GM18861 (cell line): ENCODE results near the gene UROD.

Experiments used
- ATAC-seq: cut with Tn5 transposase; IDR thresholded peaks from one replicate; pipeline ENCODE4 v1.9.1; 2021; ENCODE audit not compliant: unreplicated experiment

The UROD gene

DNA sequence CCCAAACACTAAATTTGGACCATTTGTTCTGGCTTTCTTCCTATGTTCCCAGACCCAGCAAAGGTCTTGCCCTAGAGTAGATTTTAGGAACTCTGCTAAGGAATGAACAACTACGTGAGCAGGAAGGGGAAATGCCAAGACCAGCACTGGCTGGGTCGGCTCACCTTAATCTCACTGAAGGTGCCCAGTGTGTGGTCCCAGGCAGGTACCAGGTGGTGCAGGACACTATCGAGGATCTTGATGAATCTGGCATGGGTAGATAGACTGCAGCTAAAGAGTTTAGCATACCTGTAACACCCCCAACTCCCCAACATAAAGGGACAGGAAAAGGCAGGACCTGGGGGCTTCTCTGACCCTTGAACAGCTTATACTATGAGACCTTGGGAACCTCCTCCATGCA is 4.0 kb upstream of the UROD start:
- no peak for ATAC-seq

DNA sequence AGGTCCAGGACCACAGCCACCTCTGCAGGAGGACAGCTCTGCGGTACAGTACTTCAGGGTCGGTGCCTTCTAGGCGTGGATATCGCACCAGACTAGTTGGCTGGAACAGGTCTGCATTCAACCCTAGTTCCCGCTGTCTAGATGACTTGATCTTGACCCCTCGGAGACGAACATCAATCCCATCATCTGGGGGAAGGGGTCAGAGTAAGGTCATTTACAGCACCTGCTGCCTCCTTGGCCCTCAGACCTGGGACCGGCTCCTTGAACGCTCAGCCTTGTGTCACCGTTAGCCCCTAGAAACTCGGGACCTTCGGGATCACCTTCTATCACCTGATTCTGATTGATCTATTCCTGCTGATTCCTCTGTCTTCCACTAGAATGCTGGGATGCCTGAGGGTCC is 3.5 kb upstream of the UROD start:
- no peak for ATAC-seq

DNA sequence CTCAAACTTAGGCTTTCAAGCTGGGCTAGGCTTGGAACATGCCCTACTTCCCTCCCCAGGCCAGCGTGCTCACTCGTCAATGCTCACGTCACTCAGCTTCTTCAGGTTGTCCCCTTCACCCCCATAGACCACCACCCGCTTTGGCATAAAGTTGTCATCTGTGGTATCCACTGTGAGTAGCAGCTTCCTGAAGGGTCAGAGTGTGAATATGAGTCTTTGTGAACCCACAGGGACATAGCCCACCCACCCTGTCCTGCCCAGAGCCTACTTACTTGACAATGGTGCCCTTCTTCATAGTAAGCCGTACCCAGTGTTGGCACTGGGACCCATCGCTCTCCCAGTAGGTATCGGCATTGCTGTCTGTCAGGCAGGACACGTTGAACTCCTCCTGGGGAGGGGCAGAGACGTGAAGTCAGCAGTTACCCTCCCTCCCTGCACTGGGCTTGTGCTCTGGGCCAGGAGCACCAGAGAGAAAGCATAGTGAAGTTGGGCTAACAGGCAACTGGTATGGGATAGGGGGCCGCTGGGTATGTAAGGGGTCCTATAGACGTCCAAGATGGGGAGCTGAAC is 2.7 kb upstream of the UROD start:
- ATAC-seq = no peak

DNA sequence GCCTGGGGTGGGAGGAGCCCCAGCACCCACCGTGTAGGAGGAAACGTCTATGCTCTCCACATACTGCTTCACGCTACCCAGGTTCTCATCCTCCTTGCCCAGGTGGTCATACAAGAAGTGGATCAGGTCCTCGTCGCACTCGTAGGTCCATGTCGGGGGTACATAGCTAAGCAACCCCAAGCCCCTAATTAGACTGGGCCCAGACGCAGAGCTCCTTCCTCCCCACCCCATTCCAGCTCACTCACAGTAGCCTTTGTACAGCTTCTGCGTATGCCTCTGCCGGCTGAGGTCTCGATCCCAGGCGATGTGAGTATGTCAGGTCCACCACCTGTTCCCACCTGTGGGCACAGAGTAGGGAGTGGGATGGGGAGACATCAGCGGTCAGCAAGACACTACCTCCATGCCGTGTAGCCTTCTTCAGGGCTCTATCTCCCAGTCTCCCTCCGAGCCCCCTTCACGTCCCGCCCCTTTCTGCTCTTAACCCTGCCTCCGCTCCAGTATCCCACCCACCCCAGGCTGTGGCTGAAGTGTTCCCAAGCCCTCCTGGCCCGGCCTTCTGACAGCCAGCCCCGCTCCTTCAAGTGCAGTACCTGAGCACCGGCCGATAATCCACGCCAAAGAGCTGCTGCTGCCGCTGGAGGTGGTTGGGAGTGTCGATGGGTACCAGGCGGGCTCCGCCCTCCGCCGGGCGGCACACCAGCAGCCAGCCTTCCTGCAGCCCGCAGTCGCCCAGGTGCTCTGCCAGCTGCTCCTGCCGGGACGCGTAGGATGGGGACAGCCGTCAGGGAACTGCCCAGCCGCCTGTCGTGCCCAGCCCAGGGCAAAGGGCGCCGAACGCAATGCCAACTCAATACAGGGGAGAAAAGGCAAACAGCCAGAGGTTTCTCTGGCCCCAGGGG is 1.8 kb upstream of the UROD start:
- no peak for ATAC-seq

DNA sequence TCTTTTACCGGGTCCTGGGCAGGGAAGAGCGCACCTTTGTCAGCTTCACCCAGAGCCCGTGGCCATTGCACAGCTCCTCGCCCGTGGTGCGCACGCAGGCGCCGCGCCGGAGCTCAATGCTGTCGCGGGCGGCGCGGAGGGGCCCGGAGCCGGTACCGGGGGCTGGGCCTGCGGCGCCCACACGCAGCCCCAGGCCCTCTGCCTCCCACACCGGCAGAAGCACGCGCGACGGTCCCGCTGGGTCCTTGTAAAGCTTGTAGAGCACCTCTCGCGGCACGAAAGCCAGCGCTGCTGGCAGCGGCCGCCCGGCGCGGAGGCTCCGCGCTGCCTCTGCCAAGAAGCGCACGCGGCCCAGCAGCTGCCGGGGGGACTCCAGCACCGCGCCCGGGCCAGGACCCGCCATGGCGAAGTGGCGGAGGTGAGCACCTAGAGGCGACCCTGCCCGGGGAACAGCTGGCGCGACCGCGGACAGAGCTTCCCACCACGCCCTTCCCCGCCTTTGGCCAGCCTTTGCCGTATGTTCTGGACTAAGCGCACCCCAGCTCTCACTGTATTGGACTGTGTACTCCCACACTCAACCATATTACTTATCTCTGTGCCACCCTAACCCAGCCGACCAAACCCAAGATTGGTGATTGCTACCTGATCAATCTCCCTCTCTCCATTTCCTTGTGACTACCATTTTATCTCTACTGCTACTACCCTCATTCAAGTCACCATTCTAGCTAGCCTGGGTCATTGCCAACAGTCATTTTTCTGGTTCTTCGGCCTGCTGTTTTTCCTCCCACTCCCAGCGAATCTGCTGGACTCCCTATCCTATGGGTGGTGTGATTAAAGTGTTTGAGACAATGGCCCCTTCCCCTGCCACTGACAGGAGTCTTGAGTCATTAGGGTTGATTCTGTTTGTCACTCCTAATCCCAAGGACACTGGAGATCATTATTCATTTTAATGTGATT is 921 bp upstream of the UROD start, which contains the start of gene HECTD3:
Gene HECTD3 (minus strand): TSS at position 470 of the 957 bp plus-strand sequence. CDS start 67 bp downstream, at position 403.
- ATAC-seq = peak; percentile 52

DNA sequence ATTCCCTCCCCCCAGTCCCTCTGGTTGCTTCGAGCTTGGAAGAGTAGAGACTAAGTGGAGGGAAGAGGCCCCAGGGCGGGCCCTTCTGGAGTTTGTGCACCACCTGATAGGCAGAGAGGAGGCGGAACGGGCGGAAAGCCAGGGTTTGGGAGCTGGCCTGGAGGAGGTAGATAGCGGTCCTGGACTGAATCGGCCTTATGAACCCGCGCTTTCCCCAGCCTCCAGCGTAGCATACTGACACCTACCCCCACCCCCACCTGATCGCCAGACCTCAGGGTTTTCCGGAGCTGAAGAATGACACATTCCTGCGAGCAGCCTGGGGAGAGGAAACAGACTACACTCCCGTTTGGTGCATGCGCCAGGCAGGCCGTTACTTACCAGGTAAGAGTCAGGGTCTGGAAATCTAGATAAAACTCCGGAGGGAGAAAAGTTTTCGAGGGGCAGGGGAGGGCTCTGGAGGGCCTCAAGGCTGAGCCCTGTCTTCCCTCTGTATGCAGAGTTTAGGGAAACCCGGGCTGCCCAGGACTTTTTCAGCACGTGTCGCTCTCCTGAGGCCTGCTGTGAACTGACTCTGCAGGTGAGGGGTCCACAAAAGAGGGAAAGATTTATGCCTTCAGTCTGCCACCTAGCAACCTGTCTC is 705 bp downstream of the UROD start:
- no peak for ATAC-seq

DNA sequence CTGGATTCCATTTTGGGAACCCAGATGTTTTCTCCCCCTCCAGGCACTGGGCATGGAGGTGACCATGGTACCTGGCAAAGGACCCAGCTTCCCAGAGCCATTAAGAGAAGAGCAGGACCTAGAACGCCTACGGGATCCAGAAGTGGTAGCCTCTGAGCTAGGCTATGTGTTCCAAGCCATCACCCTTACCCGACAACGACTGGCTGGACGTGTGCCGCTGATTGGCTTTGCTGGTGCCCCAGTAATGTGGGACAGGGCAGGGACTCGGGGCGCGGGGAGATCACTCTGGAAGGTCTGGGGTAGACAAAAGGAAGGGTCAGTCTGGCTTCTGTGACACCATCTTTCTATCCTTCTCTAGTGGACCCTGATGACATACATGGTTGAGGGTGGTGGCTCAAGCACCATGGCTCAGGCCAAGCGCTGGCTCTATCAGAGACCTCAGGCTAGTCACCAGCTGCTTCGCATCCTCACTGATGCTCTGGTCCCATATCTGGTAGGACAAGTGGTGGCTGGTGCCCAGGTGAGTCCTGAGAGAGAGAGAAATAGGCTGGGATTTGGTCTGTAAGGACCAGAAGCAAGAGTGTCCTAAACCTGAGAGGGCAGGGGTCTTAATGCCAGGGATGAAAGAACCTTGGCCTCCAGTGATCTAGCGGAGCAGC is 1.6 kb downstream of the UROD start:
- ATAC-seq = no peak

DNA sequence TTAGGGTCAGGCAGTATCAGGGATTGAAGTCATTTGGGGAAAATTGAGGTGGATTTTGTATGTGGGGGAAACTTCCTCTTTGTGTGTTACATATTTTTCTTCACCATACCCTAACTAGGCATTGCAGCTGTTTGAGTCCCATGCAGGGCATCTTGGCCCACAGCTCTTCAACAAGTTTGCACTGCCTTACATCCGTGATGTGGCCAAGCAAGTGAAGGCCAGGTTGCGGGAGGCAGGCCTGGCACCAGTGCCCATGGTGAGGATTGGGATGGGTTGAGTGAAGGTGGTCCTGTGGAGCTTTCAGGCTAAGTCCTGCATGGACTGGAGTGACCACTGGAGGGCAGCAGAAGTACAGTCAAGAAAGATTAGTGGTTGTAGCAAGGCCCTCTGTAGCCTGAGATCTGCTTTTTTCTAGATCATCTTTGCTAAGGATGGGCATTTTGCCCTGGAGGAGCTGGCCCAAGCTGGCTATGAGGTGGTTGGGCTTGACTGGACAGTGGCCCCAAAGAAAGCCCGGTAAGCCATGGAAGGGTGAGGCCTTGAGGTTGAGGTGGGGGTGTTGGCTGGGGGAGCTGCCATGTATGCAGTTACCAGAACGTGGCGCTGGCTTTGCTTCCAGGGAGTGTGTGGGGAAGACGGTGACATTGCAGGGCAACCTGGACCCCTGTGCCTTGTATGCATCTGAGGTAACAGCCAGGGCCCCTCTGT is 2.4 kb downstream of the UROD start:
- ATAC-seq = no peak

DNA sequence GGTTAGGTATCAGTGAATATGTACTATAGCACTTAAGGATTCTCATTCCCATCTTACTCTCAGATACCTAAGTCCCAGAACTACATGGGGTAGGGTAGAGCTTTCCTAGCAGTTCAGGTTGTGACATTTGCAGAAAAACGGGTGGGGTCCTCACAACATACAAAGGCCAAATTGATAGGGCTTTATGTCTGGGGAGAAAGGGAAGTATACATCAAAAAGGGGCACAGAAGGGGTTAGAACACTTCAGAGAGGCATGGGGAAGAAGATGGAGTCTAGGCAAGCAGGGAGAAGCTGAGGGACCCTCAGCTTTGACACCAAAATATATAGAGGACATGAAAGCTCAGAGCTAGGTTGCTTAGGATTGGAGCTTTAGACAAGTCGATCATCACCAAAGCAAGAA is 3.6 kb downstream of the UROD start:
- ATAC-seq = no peak

DNA sequence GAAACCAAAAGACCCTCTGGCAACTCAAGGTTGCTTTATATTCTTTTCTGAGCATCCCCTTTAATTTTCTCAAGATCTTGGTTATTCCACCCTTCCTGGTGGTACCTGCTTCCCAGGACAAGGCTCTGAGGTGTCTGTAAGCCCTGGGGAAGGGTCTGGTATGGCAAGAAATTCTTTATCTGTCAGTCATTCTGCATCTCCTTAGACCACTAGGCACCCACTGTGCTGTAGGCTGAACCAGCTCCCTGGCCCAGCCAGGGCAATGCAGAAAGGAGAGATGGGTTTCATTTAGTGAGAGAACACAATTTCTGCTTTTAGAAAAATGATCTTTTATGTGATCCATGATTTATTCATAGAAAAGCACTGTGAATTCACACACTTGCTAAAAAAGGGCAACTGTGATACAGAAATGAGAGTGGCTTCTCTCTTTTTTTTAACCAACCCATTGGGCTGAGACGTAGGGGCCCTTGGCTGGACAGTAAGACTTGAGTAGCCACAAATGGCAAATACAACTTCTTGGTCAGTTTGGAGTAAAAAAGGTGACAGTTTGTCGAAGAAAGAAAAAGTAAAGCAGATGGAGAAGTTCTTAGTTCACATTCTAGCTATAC is 4.1 kb downstream of the UROD start:
- no peak for ATAC-seq

DNA sequence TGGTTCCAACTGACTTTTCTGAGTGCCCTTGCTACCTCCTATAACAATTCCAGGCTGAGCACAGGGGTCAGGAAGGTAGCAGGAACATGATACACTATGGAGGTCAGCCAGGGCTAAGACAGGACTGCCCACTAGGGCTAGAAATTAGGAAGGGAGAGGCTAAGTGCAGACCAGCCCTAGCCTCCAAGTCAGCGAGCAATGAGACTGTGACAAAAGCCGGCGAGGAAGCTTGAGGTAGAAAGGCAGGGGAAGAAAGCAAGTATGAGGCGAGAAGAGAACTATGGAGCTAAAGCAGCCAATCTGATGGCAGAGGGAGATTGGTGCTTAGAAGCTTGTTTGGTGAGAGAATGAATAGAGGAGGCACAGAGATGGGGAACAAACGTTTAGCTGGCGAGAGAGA is 4.7 kb downstream of the UROD start:
- ATAC-seq = no peak

DNA sequence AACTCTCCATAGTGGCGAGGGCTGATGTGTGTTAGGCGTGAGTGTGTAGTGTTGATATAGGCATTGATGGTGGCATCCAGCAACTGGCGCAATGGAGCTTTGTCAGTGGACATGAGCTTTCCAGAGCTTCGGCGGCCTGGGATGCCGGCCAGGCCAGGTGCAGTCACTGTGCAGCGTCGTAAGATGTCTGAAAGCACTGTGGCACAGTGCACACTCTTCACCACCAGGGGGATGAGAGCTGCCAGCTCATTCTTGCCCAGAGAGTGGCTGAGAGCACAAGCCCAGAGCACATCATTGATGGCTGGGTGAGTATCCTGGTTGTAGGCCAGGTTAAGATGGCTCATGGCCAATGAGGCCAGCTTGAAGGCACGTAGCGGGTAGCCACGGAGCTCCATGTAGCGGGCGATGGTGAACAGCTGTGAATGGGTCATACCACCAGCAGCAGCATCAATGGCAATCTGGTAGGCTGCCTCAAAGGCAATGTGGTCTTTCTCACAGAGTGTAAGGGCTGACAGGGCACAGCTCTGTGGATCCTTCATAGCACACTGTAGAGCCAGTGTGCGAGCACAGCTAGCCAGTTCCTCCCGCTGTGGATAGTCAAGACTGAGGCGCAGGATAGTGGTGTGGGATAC is 6.7 kb downstream of the UROD start:
- no peak for ATAC-seq

DNA sequence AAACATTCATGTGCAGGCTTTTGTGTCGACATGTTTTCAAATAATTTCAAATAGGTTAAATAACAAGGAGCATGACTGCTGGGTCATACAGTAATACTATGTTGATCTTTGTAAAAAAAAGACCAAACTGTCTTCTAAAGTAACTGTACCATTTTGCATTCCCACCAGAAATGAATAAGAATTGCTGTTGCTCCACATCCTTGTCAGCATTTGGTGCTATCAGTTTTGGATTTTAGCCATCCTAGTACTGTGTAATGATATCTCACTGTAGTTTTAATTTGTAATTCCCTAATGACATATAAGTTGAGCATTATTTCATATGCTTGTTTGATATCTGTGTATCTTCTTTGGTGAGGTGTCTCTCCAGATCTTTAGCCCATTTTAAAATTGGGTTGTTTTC is 11.6 kb downstream of the UROD start:
- ATAC-seq = no peak

DNA sequence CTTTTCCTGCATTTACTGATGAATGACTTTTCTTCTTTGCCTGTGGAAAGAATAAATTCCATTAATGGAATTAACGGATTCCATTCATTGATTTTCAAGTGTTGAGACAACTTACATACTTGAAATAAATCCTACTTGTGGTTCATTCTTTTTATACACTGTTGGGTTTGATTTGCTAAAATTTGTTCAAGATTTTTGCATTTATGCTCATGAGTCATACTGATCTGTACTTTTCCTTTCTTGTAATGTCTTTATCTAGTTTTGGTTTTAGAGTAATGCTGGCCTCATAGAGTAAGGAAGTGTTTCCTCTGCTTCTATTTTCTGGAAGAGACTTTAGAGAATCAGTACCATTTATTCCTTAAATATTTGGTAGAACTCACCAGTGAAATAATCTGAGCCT is 14.4 kb downstream of the UROD start:
- ATAC-seq = no peak

DNA sequence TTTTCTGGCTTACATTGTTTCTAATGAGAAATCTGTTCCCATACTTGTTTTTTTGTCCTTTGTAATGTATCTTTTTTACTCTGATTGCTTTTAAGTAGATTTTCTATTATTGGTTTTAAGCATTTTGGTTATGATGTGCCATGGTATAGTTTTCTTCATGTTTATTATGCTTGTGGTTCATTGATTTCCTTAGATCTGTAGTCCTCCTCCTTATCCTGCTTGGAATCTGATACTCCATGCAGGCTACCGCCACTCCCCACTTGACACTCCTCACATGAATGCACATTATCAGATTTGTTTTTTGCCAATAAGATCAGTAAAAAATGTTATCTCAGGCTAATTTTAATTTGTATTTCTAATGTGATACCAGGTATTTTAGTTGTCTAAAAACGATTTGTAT is 20.8 kb downstream of the UROD start:
- ATAC-seq = no peak

DNA sequence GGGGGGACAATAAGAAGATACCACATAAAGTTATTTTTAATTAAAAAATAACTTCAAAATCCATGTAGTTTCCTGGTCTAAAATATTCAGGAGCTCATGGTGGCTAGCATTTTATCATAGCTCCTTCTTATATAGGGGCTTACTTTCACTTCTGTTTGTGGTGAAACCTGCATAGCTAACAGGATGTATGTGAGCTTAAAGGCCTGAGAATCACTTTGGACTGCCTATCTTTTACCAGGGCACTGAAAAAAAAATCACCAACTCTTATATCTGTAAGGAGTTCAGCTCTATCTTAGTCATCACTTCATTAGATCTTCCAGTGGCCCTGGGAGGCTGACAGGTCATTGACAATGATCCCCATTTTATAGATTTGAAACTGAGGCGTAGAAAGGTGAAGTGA is 21.3 kb downstream of the UROD start:
- ATAC-seq = no peak

DNA sequence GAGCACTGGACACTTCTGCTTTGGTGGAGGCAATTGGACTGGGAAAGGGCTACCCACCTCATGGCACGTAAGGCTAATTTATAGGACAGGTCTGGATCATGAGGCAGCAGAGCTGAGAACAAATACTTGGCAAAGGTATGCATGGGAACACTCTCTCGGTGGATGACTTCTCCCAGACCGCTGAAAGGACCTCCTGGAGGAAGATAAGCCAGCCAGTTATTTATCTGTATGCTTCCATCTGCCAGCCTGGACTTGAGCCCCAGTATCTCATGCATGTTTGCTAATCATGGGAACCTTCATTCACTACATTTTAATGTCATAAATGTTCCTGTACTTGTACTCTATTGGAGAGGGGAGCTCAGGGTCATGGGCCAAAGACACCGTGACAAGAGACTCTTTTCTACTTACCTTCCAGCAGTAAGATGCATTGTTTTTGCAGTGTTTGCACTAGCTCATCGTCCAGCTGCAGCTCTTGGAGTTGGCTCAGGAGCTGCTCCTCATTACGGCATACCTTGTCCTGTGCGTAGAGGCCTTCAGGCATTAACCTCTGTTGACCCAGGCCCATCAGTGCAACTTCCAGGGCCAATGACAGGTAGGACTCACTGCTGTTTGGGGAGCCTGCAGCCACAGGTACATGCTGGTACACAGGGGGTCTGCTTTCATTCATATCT is 23.7 kb downstream of the UROD start:
- no peak for ATAC-seq

DNA sequence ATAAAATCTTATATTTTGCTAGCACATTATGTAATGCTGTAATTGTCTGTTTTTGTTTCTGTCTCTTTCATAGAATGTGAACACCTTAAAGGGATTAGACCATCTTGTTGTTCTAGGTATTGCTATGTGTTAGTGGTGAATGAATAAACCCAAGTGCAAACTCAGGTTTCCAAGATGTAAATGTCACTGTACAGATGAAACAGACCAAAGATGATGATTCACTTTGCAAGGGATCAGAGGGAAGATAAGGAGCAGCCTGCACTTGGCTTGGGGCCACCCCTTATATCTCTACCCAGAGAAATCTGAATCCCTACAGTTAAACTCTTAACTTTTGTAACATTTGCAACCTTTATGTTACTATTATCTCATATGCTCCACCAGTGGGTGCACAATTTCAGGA is 25.4 kb downstream of the UROD start:
- no peak for ATAC-seq
